OCI-M1 (cell line): ENCODE data around the gene NKD2.
"Not testable (repeated sequence)": the region's sequence is repeated elsewhere in the genome, so short reads cannot be mapped to it uniquely, and the experiment has no call there.

Source experiments
- DNase-seq: peaks from one replicate; lab custom pipeline; 2025; lab: John Stamatoyannopoulos, UW

NKD2 gene

DNA sequence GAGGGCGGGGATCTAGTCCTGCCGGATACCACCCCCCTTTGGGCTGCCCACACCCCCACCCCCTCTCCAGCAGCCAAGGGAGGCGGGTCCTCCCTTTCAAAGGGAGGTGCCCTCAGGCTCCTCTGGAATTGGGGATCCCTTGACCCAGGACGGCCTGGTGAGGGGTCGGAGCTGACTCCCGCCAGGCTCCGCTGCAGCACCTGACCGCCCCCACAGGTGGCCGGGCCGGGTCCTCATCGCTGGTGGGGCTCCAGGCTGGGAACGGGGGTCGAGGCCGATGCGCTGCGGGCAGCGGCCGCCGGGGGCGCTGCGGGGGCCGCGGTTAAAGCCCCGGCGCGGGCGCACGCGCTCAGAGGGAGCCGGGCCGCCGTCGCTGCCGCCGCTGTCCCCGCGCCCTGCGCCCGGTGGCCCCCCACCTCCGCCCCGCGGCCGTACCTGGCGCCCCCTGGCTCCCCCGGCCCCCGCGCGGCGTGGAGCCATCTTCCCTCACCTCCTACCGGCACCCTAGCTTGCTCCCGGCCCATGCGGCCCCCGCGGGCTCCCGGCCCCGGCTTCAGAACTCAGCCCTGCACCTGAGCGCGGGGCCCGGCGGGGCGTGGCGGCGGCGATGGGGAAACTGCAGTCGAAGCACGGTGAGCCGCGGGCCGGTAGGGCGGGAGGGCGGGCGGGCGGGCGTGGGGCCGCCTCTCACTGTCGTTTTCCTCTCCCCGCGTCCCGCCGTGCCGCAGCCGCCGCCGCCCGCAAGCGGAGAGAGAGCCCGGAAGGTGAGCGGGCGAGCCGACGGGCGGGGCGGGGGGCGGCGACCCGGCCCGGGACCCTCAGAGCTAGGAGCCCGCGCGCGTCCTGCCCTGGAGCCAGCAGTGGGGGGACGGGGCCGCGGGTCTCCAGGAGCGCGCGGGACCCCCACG lies at the start of gene NKD2:
TSS of gene NKD2 (plus strand) at position 352 of the 908 bp plus-strand sequence. CDS start at position 608, 256 bp downstream.
- peak; percentile 55 for DNase-seq

- no peak for DNase-seq
Observed at GRCh38 chr5:959581-960531, 48.7 kb upstream of the NKD2 start.

DNA sequence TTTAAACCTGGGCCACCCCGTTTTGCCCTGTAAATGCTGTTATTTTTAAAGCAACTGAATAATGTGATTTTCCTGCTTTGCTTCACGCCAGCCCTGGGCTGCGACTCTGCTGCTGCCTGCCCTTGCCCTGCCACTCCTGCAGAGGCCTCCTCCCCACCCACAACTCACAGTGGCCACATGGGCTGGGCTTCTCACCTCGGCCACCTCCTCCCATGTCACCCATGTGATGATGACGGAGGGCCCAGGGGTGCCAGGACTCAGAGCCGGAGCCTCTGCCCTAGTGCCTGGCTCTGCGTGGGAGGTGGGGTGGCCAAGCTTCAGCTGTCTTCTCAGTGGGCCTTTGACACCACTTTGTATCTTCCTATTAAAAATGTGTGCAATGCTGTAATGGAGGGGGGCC lies 48.1 kb upstream of the NKD2 start:
- DNase-seq = no peak

DNA sequence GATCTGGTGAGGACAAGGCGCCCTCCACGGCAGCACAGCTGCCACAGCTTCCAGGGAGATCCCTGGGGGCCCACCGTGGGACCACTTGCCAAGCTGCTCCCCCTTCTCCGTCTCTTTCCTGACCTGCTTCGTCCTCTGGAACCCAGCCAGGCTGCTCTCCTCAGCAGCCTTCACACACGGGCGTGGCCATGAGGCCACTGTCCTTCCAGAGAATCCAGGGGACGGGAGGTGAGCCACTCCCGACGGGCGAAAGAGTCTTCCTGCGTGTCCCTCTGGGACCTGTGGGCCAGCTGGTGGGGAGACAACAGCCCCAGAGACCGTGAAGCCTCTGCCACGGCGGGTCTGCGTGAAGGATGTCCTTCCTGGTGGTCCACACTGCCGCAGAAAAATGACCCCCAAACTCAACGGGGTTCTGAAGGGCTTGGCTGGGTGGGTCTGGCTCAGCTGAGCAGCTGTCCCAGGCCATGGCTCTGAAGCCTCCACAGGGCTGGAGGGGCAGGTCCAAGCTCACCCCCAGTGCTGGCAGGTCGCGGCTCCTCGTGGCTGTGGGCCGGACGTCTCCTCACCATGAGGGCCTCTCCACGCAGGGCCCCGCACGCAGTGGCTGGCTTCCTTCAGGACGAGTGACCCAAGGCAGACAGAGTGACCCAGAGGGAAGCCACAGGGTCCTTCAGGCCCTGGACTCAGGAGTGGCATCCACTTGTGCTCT lies 47.4 kb upstream of the NKD2 start:
- no peak for DNase-seq

- no peak for DNase-seq
Observed at GRCh38 chr5:961711-962240, 46.8 kb upstream of the NKD2 start.

DNA sequence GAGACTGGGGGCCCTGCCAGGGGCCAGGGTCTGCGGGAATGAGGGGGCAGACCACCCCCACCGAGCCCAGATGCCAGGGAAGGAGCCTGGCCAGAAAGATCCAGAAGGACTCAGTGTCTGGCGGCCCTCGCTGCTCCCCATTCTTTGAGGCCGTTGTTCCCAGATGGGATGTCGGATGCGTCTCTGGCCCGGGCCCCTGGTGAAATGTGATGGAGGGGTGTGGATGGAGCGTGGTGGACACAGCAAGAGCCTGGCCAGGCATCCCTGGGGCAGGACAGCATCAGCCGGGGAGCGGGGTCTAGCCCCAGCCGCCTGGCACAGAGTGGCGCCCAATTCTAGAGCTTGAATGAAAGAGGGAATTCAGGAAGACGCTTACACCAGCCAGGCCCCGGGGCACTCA lies 46.2 kb upstream of the NKD2 start:
- DNase-seq = no peak

GRCh38 chr5:962801-963200 lies 45.8 kb upstream of the NKD2 start:
- DNase-seq = no peak

DNA sequence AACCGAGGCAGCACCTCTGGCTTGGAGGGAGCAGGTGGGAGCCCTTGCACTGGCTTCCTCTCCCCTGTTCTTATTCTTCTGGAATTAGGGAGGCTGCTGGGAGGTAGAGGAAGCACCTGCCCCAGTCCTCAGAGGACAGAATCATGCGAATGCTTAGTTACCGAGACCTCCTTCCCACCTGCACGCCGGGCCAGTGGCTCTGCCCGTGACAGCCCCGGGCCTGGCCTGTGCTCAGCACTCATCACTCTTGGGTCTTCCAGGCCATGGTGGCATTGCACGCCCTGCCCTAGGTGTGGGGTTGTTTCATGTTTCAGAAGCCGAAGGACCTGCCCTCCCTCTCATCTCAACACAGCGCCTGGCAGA lies 45.3 kb upstream of the NKD2 start:
- no peak for DNase-seq

GRCh38 chr5:963673-964531 lies 44.7 kb upstream of the NKD2 start:
- peak; percentile 99 for DNase-seq

GRCh38 chr5:964821-965220 lies 43.8 kb upstream of the NKD2 start:
- DNase-seq = no peak

DNA sequence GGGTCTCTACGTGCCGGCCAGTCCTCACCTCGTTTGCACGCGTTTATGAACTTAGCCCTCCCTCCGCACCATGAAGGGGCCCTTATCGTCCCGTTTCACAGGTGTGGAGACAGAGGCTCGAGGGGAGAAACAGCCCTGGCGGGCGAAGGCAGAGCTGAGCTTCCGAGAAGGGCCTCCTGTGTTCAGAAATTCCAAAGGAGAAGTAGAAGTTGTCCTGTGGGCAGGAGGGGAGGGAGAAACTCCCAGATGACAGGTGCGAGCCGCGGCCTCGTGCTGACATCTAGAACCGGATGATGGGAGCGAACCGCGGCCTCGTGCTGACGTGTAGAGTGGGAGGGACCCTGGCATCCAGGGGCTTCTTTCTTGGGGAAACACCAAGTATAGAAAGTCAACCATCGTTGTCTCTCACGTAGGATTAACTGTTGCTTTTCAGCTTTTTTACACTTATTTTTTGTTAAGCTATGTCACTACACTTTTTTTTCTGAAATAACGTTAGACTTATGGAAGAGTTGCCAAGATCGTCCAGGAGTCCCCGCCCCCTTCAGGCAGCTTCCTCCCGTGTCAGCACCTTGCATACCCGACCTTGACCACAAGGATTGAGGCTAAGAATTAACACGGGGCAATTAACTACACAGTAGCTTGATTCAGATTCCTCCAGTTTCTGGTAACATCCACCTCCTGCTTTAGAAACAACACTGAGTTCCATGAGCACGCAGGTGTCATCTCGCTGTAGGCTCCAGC lies 42.8 kb upstream of the NKD2 start:
- DNase-seq = no peak

DNA sequence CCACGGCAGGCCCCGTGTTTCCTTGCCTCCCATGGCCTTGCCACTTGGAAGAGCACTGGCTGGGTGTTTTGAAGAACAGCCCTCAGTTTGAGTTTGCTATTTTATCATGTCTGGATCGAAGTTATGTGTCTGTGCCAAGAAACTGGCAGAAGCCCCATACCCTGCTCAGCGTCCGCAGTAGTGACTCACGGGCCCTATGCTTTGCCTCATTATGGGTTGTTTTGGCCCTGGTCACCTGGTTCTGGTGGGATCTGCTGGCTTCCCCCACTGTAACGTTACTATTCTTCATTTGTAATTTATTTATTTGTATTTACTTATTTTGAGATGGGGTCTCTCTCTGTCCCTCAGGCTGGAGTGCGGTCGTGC lies 42.3 kb upstream of the NKD2 start:
- DNase-seq = no peak

GRCh38 chr5:966941-967340 lies 41.7 kb upstream of the NKD2 start:
- DNase-seq = no peak

GRCh38 chr5:968881-969280 lies 39.7 kb upstream of the NKD2 start:
- DNase-seq = no peak

GRCh38 chr5:969408-969839 lies 39.2 kb upstream of the NKD2 start:
- DNase-seq = no peak

GRCh38 chr5:972575-972974 lies 36.0 kb upstream of the NKD2 start:
- not testable (repeated sequence) for DNase-seq

DNA sequence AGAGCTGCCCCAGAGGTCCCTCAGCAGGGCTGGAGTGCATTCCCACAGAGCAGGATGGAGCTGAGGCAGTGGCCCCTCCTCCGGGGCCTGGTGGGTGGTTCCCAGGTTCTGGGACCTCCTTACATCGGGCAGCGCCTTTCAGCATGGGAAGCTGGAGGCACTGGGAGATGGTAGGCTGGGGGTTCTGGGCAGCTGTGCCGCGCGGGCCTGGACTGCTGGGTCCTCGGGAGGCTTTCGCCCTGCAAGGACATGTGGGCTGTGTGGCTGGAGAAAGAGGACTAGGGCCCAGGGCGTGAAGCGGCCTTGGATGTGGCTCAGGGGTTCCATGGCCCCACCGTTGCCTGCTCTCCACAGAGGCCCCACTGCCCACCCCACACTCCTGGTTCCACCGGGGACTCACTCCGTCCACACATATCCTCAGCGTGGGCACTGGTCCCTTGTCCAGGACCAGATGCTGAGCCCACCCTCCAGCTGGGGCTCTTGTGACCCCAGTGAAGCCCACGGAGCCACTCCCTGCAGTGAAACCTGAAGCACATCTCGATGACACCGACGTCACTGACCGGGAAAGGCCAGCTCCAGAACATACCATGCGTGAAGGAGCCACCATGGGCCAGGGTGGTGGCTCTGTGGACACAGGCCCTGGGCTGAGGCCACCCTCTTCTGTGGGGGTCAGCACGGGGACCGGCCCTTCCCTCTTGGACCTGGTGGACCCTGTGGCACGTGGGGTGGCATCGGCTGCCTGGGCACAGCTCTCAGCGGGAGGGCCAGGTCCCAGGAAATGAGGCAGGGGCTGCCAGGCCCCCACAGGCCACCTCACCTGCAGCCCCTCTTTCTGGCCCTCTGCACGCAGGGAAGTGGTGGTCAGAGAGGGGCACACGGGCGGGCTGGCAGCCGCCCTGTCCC lies 31.5 kb upstream of the NKD2 start:
- DNase-seq = no peak

DNA sequence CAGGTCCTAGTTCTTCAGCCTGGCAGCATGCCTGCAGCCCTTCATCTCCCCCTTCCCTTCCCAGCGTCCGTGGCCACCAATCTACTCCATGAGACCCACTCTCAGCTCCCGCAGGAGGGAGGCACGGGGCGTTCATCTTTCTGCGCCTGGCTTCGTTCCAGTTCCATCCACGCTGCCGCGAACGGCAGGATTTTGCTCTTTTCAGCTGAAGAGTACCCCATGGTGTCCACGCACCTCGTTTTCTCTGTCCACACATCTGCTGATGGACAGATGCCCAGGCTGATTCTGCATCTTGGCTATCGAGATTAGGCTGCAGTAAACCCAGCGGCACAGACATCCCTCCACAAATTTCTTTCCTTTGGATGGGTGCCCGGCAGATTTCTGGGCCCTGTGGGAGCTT lies 30.5 kb upstream of the NKD2 start:
- DNase-seq = no peak

- DNase-seq = no peak
Observed at GRCh38 chr5:978693-979092, 29.9 kb upstream of the NKD2 start.
